HG02885 (cell line): Measurements from ENCODE around the gene PAQR8.

Source experiments
- ATAC-seq: cut with Tn5 transposase; IDR thresholded peaks from one replicate; pipeline ENCODE4 v1.9.1; 2021; ENCODE audit warnings: mild to moderate bottlenecking; ENCODE audit not compliant: unreplicated experiment, poor library complexity

The PAQR8 gene

GRCh38 chr6:52345311-52345710, 16.6 kb upstream of the PAQR8 start:
- ATAC-seq: no peak

- ATAC-seq: no peak
These were observed 15.4 kb upstream of the PAQR8 start for GRCh38 chr6:52346503-52346902.

GRCh38 chr6:52347818-52348217, 14.1 kb upstream of the PAQR8 start:
- ATAC-seq: no peak

- no peak for ATAC-seq
These were observed 10.1 kb upstream of the PAQR8 start for GRCh38 chr6:52351879-52352238.

GRCh38 chr6:52352239-52353018, 9.5 kb upstream of the PAQR8 start:
- peak; percentile 90 for ATAC-seq

GRCh38 chr6:52356017-52356416, 5.9 kb upstream of the PAQR8 start:
- no peak for ATAC-seq

- ATAC-seq: no peak
These were observed 2.5 kb upstream of the PAQR8 start for GRCh38 chr6:52359403-52359802.

- ATAC-seq: no peak
These were observed 1.9 kb upstream of the PAQR8 start for GRCh38 chr6:52360028-52360427.

- no peak for ATAC-seq
These were observed 1.1 kb upstream of the PAQR8 start for GRCh38 chr6:52360601-52361413.

- peak; percentile 10 for ATAC-seq
These were observed 472 bp upstream of the PAQR8 start for GRCh38 chr6:52361414-52361944.

GRCh38 chr6:52362443-52363227, 684 bp downstream of the PAQR8 start:
- peak; percentile 46 for ATAC-seq

- no peak for ATAC-seq
These were observed 1.4 kb downstream of the PAQR8 start for GRCh38 chr6:52363228-52363867.

- ATAC-seq: no peak
These were observed 2.7 kb downstream of the PAQR8 start for GRCh38 chr6:52364480-52365166.

- no peak for ATAC-seq
These were observed 3.4 kb downstream of the PAQR8 start for GRCh38 chr6:52365317-52365716.

- no peak for ATAC-seq
These were observed 4.1 kb downstream of the PAQR8 start for GRCh38 chr6:52365866-52366540.

- no peak for ATAC-seq
These were observed 6.1 kb downstream of the PAQR8 start for GRCh38 chr6:52368002-52368401.

- no peak for ATAC-seq
These were observed 7.3 kb downstream of the PAQR8 start for GRCh38 chr6:52369234-52369633.

GRCh38 chr6:52371656-52372191, 9.8 kb downstream of the PAQR8 start:
- no peak for ATAC-seq
